GM19324 (cell line): ENCODE data around the gene FBXO2.

Source experiments
- ATAC-seq: cut with Tn5 transposase; IDR thresholded peaks from one replicate; pipeline ENCODE4 v1.9.1; 2021; ENCODE audit warnings: mild to moderate bottlenecking, moderate library complexity; ENCODE audit not compliant: unreplicated experiment, low FRiP score

The FBXO2 gene

GRCh38 chr1:11602424-11602823 is 51.8 kb downstream of the FBXO2 start:
- no peak for ATAC-seq

GRCh38 chr1:11600836-11601235 is 53.4 kb downstream of the FBXO2 start:
- no peak for ATAC-seq

GRCh38 chr1:11599891-11600576 is 54.2 kb downstream of the FBXO2 start:
- ATAC-seq: no peak

- ATAC-seq: no peak
Observed at GRCh38 chr1:11598461-11598860, 55.8 kb downstream of the FBXO2 start.
